HEK293 (cell line): ENCODE results near the gene LY86.

Experiments used
- CTCF ChIA-PET: fragments of 350-600 bp; formaldehyde crosslinking; extraction: SDS; loops from one replicate; lab custom pipeline; 2021; ENCODE audit warnings: antibody characterized with exemption; lab: Yijun Ruan, JAX
- POLR2A ChIA-PET: fragments of 300-600 bp; formaldehyde crosslinking; extraction: SDS; loops from one replicate; lab custom pipeline; 2020; ENCODE audit warnings: antibody characterized with exemption, inconsistent platforms; lab: Yijun Ruan, JAX
- H3K27ac ChIP-seq: fragments of 200-500 bp; sonication (Bioruptor generic); 2 replicates; pipeline ENCODE4 v1.5.1; 2014; ENCODE audit warnings: low read depth, low read length, control low read depth, inconsistent platforms; ENCODE audit errors: extremely low read depth
- H3K36me3 ChIP-seq, 2 experiments: fragments of 200-500 bp in 1 of 2; sonication (Bioruptor generic) in 1 of 2; 1 replicate in 1 of 2; 2 replicates in 1 of 2; pipeline ENCODE4 v1.5.1; 2014 to 2017; ENCODE audit warnings: inconsistent platforms in 2 of 2, low read length in 2 of 2; ENCODE audit not compliant: control insufficient read depth in 2 of 2, insufficient read depth in 1 of 2
- H3K4me1 ChIP-seq: fragments of 200-500 bp; sonication (Bioruptor generic); 2 replicates; pipeline ENCODE4 v1.5.1; 2014; ENCODE audit warnings: mild to moderate bottlenecking, low read length, inconsistent platforms; ENCODE audit not compliant: control insufficient read depth, insufficient read depth
- H3K4me3 ChIP-seq: 2 replicates; pipeline ENCODE4 v1.5.1; 2011; ENCODE audit warnings: low read depth, mild to moderate bottlenecking, control low read depth, low read length, moderate library complexity
- H3K9me3 ChIP-seq: fragments of 200-500 bp; sonication (Bioruptor generic); 2 replicates; pipeline ENCODE4 v1.5.1; 2014; ENCODE audit warnings: low read depth, low read length, inconsistent platforms; ENCODE audit not compliant: control insufficient read depth, insufficient read depth
- GLIS1 ChIP-seq: fragments of 450-650 bp; formaldehyde crosslinking; IDR thresholded peaks from 2 replicates; pipeline ENCODE4 v1.5.1; 2016; ENCODE audit warnings: missing biosample characterization, missing genetic modification characterization
- KLF1 ChIP-seq: fragments of 450-650 bp; formaldehyde crosslinking; IDR thresholded peaks from 2 replicates; pipeline ENCODE4 v1.5.1; 2016; ENCODE audit warnings: missing biosample characterization, missing genetic modification characterization
- PRDM1 ChIP-seq: fragments of 450-650 bp; formaldehyde crosslinking; IDR thresholded peaks from 2 replicates; pipeline ENCODE4; 2016; ENCODE audit warnings: missing biosample characterization, missing genetic modification characterization
- PRDM6 ChIP-seq: fragments of 450-650 bp; formaldehyde crosslinking; IDR thresholded peaks from 2 replicates; pipeline ENCODE4 v1.5.1; 2017; ENCODE audit warnings: missing biosample characterization, missing genetic modification characterization
- ZBTB11 ChIP-seq: fragments of 450-650 bp; formaldehyde crosslinking; conservative IDR thresholded peaks from 2 replicates; pipeline ENCODE4 v1.5.1; 2016; ENCODE audit warnings: low read depth, missing biosample characterization, missing genetic modification characterization
- ZBTB7A ChIP-seq: fragments of 450-650 bp; formaldehyde crosslinking; IDR thresholded peaks from 2 replicates; pipeline ENCODE4 v1.5.1; 2016; ENCODE audit warnings: low read depth, missing biosample characterization, missing genetic modification characterization
- ZFP69B ChIP-seq: fragments of 450-650 bp; formaldehyde crosslinking; IDR thresholded peaks from 2 replicates; pipeline ENCODE4 v1.5.1; 2016; ENCODE audit warnings: missing biosample characterization, missing genetic modification characterization
- ZIC2 ChIP-seq: fragments of 450-650 bp; formaldehyde crosslinking; IDR thresholded peaks from 2 replicates; pipeline ENCODE4 v1.5.1; 2016; ENCODE audit warnings: missing biosample characterization, missing genetic modification characterization
- ZNF132 ChIP-seq: fragments of 450-650 bp; formaldehyde crosslinking; IDR thresholded peaks from 2 replicates; pipeline ENCODE4 v1.5.1; 2017; ENCODE audit warnings: missing biosample characterization, missing genetic modification characterization, borderline replicate concordance
- ZNF133 ChIP-seq: fragments of 450-650 bp; formaldehyde crosslinking; IDR thresholded peaks from 2 replicates; pipeline ENCODE4 v1.5.1; 2016; ENCODE audit warnings: missing biosample characterization, missing genetic modification characterization
- ZNF280C ChIP-seq: fragments of 450-650 bp; formaldehyde crosslinking; IDR thresholded peaks from 2 replicates; pipeline ENCODE4 v1.5.1; 2016; ENCODE audit warnings: missing biosample characterization, missing genetic modification characterization
- ZNF302 ChIP-seq: fragments of 450-650 bp; formaldehyde crosslinking; IDR thresholded peaks from 2 replicates; pipeline ENCODE4 v1.5.1; 2016; ENCODE audit warnings: missing biosample characterization, missing genetic modification characterization, low read depth
- ZNF341 ChIP-seq: fragments of 450-650 bp; formaldehyde crosslinking; IDR thresholded peaks from 2 replicates; pipeline ENCODE4; 2016; ENCODE audit warnings: low read depth, missing biosample characterization, missing genetic modification characterization
- ZNF549 ChIP-seq: fragments of 450-650 bp; IDR thresholded peaks from 2 replicates; pipeline ENCODE4 v1.5.1; 2018; ENCODE audit warnings: missing biosample characterization, missing genetic modification characterization, mild to moderate bottlenecking, inconsistent platforms, moderate library complexity
- ZNF555 ChIP-seq: fragments of 450-650 bp; formaldehyde crosslinking; conservative IDR thresholded peaks from 2 replicates; pipeline ENCODE4 v1.5.1; 2017; ENCODE audit warnings: missing biosample characterization, mild to moderate bottlenecking, missing genetic modification characterization, inconsistent platforms
- ZNF768 ChIP-seq: fragments of 450-650 bp; formaldehyde crosslinking; IDR thresholded peaks from 2 replicates; pipeline ENCODE4 v1.5.1; 2018; ENCODE audit warnings: missing biosample characterization, mild to moderate bottlenecking, missing genetic modification characterization
- ZSCAN18 ChIP-seq: fragments of 450-650 bp; formaldehyde crosslinking; IDR thresholded peaks from 2 replicates; pipeline ENCODE4 v1.5.1; 2016; ENCODE audit warnings: missing biosample characterization, missing genetic modification characterization

Gene LY86

GRCh38 chr6:6680526-6680925 lies 92.0 kb downstream of the LY86 start:
- TF ChIP-seq ZNF549 (no peak), ZNF768 (tag by site-specific recombination) (no peak), PRDM6 (tag by site-specific recombination) (peak; percentile 35)
- no peak overlapping the region for H3K4me3 ChIP-seq
- H3K4me1 ChIP-seq: peaks cover 8% of the 10 kb centered on the region
- H3K9me3 ChIP-seq: no peaks in the 10 kb centered on the region
- H3K27ac ChIP-seq: no peak overlapping the region
- CTCF ChIA-PET: interaction anchor here (0.6 to 9.0 kb wide), 2 partner anchors 14 to 39 kb away, joined by 3 to 72 read pairs; no protein-coding TSS in a partner anchor
- POLR2A ChIA-PET: no interaction called here
- no peaks in the 10 kb centered on the region for H3K36me3 ChIP-seq

GRCh38 chr6:6681075-6681849 lies 92.7 kb downstream of the LY86 start:
- Histone ChIP-seq H3K4me3 (no peak overlapping the region), H3K9me3 (no peaks in the 10 kb centered on the region), H3K36me3 (no peaks in the 10 kb centered on the region), H3K4me1 (peaks cover 8% of the 10 kb centered on the region), H3K27ac (no peak overlapping the region)
- CTCF ChIA-PET: interaction anchor here (0.6 to 9.0 kb wide), 9 partner anchors 13 to 1377 kb away, joined by 3 to 72 read pairs (median 5); no protein-coding TSS in a partner anchor
- TF ChIP-seq ZIC2 (tag by site-specific recombination) (peak; percentile 76), KLF1 (tag by site-specific recombination) (no peak)
- POLR2A ChIA-PET: interaction anchor here (0.9 kb wide), 1 partner anchor 51 kb away, joined by 7 read pairs; no protein-coding TSS in a partner anchor

GRCh38 chr6:6682225-6682624 lies 93.7 kb downstream of the LY86 start:
- no peak overlapping the region for H3K27ac ChIP-seq
- no peak overlapping the region for H3K4me3 ChIP-seq
- CTCF ChIA-PET: interaction anchor here (0.6 to 9.0 kb wide), 4 partner anchors 12 to 1376 kb away, joined by 4 to 72 read pairs (median 4); no protein-coding TSS in a partner anchor
- TF ChIP-seq ZNF133 (tag by site-specific recombination): no peak
- TF ChIP-seq ZNF132: no peak
- TF ChIP-seq GLIS1 (tag by site-specific recombination): no peak
- TF ChIP-seq ZNF555 (tag by site-specific recombination): no peak
- TF ChIP-seq ZBTB7A (tag by site-specific recombination): no peak
- no peak for TF ChIP-seq ZNF302 (tag by site-specific recombination)
- TF ChIP-seq PRDM1 (tag by site-specific recombination): no peak
- no peak for TF ChIP-seq ZSCAN18 (tag by site-specific recombination)
- TF ChIP-seq ZFP69B (tag by site-specific recombination): no peak
- no peak for TF ChIP-seq ZNF341
- TF ChIP-seq ZNF280C (tag by site-specific recombination): no peak
- TF ChIP-seq ZBTB11: no peak
- POLR2A ChIA-PET: interaction anchor here (0.9 kb wide), 1 partner anchor 52 kb away, joined by 7 read pairs; no protein-coding TSS in a partner anchor
- peaks cover 8% of the 10 kb centered on the region for H3K4me1 ChIP-seq
- H3K9me3 ChIP-seq: no peaks in the 10 kb centered on the region
- no peaks in the 10 kb centered on the region for H3K36me3 ChIP-seq
